Neural crest cell (in vitro differentiated cells): ENCODE data around the gene FOXC1. TPM values are rescaled to one million over a fixed set of nuclear protein-coding genes. Genes with fewer than 3 reads are reported as not detected.

Experiments
- DNase-seq: peaks from one replicate; pipeline ENCODE4 v3.0.0; 2021; ENCODE audit warnings: low read depth, mixed read lengths, low spot score
- H3K27ac Mint-ChIP-seq: one replicate; pipeline ENCODE4 v1.8.0; 2021; ENCODE audit warnings: mild to moderate bottlenecking, mixed read lengths; ENCODE audit not compliant: unreplicated experiment
- H3K27me3 Mint-ChIP-seq: 2 replicates; pipeline ENCODE4 v1.8.0; 2021; ENCODE audit warnings: low read depth, mild to moderate bottlenecking, mixed read lengths
- H3K36me3 Mint-ChIP-seq: 2 replicates; pipeline ENCODE4 v1.8.0; 2021; ENCODE audit warnings: low read depth, mild to moderate bottlenecking, mixed read lengths
- H3K4me1 Mint-ChIP-seq: 2 replicates; pipeline ENCODE4 v1.8.0; 2021; ENCODE audit warnings: mixed read lengths
- H3K4me3 Mint-ChIP-seq: one replicate; pipeline ENCODE4 v1.8.0; 2021; ENCODE audit warnings: mild to moderate bottlenecking, mixed read lengths
- H3K9me3 Mint-ChIP-seq: 2 replicates; pipeline ENCODE4 v1.8.0; 2021; ENCODE audit warnings: mixed read lengths
- CTCF ChIP-seq: fragments of 200-600 bp; sonication (generic); conservative IDR thresholded peaks from 2 replicates; pipeline ENCODE4 v1.5.0; 2021; ENCODE audit warnings: antibody characterized with exemption, mild to moderate bottlenecking
- total RNA-seq: library from RNA; stranded (reverse); gene quantifications from 2 replicates; pipeline ENCODE4 v1.2.1, GENCODE V29; 2021

The FOXC1 gene
- total RNA-seq, 1 donor from 2014 or later: 1.7 TPM

- no peak for TF ChIP-seq CTCF
- Mint-ChIP-seq H3K27me3 (peaks cover 13% of the 10 kb centered on the region), H3K4me1 (no peaks in the 10 kb centered on the region), H3K27ac (no peak overlapping the region), H3K9me3 (no peaks in the 10 kb centered on the region), H3K4me3 (no peak overlapping the region), H3K36me3 (no peaks in the 10 kb centered on the region)
- DNase-seq: no peak
These were observed 20.5 kb upstream of the FOXC1 start for GRCh38 chr6:1589208-1589607.

- H3K36me3 Mint-ChIP-seq: no peaks in the 10 kb centered on the region
These were observed 19.1 kb upstream of the FOXC1 start for GRCh38 chr6:1590580-1590979.

GRCh38 chr6:1591243-1591642 lies 18.5 kb upstream of the FOXC1 start:
- H3K4me3 Mint-ChIP-seq: no peak overlapping the region
- H3K27me3 Mint-ChIP-seq: peaks cover 22% of the 10 kb centered on the region
- H3K9me3 Mint-ChIP-seq: no peaks in the 10 kb centered on the region
- H3K4me1 Mint-ChIP-seq: peaks cover 3% of the 10 kb centered on the region
- DNase-seq: no peak
- TF ChIP-seq CTCF: no peak
- no peak overlapping the region for H3K27ac Mint-ChIP-seq
- no peaks in the 10 kb centered on the region for H3K36me3 Mint-ChIP-seq

More at GRCh38 chr6:1590580-1590979, 19.1 kb upstream of the FOXC1 start:
- H3K9me3 Mint-ChIP-seq: no peaks in the 10 kb centered on the region
- no peak overlapping the region for H3K27ac Mint-ChIP-seq
- H3K27me3 Mint-ChIP-seq: peaks cover 17% of the 10 kb centered on the region
- no peaks in the 10 kb centered on the region for H3K4me1 Mint-ChIP-seq
- H3K4me3 Mint-ChIP-seq: no peak overlapping the region
- no peak for DNase-seq
- no peak for TF ChIP-seq CTCF

GRCh38 chr6:1591926-1592325 lies 17.8 kb upstream of the FOXC1 start:
- no peak for TF ChIP-seq CTCF
- no peak for DNase-seq
- Mint-ChIP-seq H3K4me3 (no peak overlapping the region), H3K4me1 (peaks cover 10% of the 10 kb centered on the region), H3K27ac (no peak overlapping the region), H3K36me3 (no peaks in the 10 kb centered on the region), H3K9me3 (no peaks in the 10 kb centered on the region), H3K27me3 (peaks cover 25% of the 10 kb centered on the region)

- Mint-ChIP-seq H3K27ac (no peak overlapping the region), H3K9me3 (no peaks in the 10 kb centered on the region), H3K4me1 (peaks cover 19% of the 10 kb centered on the region), H3K36me3 (no peaks in the 10 kb centered on the region), H3K4me3 (no peak overlapping the region), H3K27me3 (peaks cover 26% of the 10 kb centered on the region)
- TF ChIP-seq CTCF: no peak
- DNase-seq: no peak
These were observed 16.9 kb upstream of the FOXC1 start for GRCh38 chr6:1592852-1593251.
